Kidney epithelial cell (primary cell): ENCODE data around the gene BCAN. TPM values are rescaled to one million over a fixed set of nuclear protein-coding genes. Genes with fewer than 3 reads are reported as not detected.

Experiments used
- DNase-seq: peaks from one replicate; pipeline ENCODE4 v3.0.0-alpha.2; 2010; ENCODE audit warnings: low read depth
- H3K27me3 ChIP-seq: 2 replicates; pipeline ENCODE4 v1.6.0; 2011; ENCODE audit warnings: low read length; ENCODE audit not compliant: control insufficient read depth, insufficient read depth
- H3K36me3 ChIP-seq: 2 replicates; pipeline ENCODE4 v1.5.1; 2011; ENCODE audit warnings: low read length; ENCODE audit not compliant: control insufficient read depth, insufficient read depth
- H3K4me3 ChIP-seq: 2 replicates; pipeline ENCODE4 v1.5.1; 2011; ENCODE audit warnings: low read depth, mild to moderate bottlenecking, control low read depth, low read length
- total RNA-seq: library from RNA; depleted of rRNA; stranded (reverse); fragments of >200 nt; gene quantifications from 2 replicates; pipeline ENCODE4 v1.2.3, GENCODE V29; 2015
- TF ChIP-seq, protein P1 (sequence below): IDR thresholded peaks from 2 replicates; pipeline ENCODE4 v1.5.1; 2011; ENCODE audit warnings: mild to moderate bottlenecking, moderate library complexity, low read length, control low read depth, inconsistent platforms; ENCODE audit not compliant: insufficient read depth, poor library complexity, severe bottlenecking

The BCAN gene
- total RNA-seq, 1 donor from 2014 or later, result 0.17 TPM

DNA sequence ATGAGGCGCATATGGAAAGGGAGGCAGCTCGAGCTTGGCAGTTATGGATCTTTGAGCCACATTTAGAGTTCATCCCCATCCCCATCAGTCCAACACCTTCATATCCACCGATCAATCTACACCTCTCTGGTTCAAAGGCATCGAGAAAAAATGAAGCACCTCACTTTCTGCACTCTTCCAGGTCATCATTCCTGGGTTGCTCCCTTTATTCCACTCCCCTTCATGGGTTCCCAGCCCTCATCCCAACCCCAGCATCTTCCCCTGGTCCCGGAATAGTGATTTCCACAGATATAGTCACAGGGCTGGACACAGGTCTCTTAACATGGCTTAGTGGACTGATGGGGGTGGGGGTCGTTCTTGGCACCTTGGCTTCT, 22.3 kb upstream of the BCAN start:
- peaks cover 49% of the 10 kb centered on the region for H3K27me3 ChIP-seq
- H3K4me3 ChIP-seq, result no peak overlapping the region
- H3K36me3 ChIP-seq, result no peaks in the 10 kb centered on the region
- TF ChIP-seq, protein P1, sequence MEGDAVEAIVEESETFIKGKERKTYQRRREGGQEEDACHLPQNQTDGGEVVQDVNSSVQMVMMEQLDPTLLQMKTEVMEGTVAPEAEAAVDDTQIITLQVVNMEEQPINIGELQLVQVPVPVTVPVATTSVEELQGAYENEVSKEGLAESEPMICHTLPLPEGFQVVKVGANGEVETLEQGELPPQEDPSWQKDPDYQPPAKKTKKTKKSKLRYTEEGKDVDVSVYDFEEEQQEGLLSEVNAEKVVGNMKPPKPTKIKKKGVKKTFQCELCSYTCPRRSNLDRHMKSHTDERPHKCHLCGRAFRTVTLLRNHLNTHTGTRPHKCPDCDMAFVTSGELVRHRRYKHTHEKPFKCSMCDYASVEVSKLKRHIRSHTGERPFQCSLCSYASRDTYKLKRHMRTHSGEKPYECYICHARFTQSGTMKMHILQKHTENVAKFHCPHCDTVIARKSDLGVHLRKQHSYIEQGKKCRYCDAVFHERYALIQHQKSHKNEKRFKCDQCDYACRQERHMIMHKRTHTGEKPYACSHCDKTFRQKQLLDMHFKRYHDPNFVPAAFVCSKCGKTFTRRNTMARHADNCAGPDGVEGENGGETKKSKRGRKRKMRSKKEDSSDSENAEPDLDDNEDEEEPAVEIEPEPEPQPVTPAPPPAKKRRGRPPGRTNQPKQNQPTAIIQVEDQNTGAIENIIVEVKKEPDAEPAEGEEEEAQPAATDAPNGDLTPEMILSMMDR, result no peak
- DNase-seq, result no peak

DNA sequence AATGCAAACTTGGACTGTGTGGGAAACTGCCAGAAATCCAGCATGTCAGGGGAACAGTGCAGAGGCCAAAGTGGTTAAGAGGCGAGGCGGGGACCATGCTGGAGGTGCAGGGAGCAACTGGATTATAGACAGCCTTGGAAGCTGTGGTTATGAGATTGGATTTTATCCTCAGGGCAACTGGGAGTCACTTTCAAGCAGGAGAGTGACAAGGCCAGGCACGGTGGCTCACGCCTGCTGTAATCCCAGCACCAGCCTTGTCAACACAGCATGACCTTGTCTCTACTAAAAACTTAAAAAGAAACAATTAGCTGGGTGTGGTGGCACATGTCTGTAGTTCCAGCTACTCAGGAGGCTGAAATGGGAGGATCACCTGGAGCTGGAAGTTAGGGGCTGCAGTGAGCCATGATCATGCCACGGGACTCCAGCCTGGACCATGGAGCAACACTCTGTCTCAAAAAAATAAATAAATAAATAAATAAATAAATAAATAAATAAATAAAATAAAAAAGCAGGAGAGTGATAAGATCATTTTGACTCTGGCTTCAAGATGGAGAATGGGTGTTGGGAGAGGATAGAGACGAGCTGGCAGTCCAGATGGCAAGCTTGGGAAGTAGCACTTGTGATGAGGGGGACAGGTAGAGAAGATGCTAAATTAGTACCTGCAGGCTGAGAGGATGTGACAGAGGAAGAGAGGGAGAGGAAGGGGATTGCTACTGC, 19.2 kb upstream of the BCAN start:
- TF ChIP-seq, protein P1, result no peak
- no peak for DNase-seq
- Histone ChIP-seq H3K27me3 (peaks cover 51% of the 10 kb centered on the region), H3K36me3 (no peaks in the 10 kb centered on the region), H3K4me3 (no peak overlapping the region)

DNA sequence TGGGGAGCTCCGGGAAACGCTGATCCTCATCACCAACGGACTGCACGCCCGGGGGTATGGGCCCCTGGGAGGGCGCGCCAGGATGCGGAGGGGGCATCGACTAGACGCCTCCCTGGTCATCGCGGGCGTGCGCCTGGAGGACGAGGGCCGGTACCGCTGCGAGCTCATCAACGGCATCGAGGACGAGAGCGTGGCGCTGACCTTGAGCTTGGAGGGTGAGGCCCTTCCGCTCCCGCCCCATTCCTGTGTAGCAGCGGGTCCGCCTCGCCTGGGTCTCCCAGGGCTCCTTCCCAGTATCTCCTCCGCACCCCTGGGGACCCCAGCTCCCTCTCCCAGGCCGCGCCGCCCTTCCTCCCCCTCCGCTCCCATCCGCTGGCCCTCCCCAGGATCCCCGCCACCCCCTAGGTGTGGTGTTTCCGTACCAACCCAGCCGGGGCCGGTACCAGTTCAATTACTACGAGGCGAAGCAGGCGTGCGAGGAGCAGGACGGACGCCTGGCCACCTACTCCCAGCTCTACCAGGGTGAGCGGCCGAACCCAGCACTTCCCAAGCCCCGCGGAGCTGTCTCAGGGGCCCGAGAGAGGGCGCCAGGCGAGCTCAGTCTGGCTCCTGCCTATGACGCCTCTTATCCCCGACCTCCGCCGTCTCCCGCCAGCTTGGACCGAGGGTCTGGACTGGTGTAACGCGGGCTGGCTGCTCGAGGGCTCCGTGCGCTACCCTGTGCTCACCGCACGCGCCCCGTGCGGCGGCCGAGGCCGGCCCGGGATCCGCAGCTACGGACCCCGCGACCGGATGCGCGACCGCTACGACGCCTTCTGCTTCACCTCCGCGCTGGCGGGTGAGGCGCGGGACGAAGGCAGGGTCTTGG, 17.7 kb upstream of the BCAN start:
- peaks cover 49% of the 10 kb centered on the region for H3K27me3 ChIP-seq
- H3K4me3 ChIP-seq, result peak overlapping the region; percentile 8
- H3K36me3 ChIP-seq, result no peaks in the 10 kb centered on the region
- TF ChIP-seq, protein P1, result peak; percentile 56
- DNase-seq, result no peak

DNA sequence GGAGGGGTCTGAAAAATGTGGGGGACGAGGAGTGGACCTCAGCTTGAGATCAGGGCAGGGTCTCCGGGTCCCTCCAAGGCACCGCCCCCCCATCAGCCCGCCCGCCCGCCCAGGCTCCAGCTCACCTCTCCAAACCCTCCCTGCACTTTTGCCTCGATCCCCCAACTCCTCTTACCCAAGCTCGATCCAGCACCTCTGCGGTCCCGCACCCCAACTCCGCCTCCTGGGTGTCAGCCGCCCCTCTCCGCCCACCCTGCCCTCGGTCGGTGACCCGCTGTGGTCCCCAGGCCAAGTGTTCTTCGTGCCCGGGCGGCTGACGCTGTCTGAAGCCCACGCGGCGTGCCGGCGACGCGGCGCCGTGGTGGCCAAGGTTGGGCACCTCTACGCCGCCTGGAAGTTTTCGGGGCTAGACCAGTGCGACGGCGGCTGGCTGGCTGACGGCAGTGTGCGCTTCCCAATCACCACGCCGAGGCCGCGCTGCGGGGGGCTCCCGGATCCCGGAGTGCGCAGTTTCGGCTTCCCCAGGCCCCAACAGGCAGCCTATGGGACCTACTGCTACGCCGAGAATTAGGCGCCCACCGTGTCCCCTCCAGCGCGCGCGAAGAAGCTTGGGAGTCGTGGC, 17.0 kb upstream of the BCAN start:
- TF ChIP-seq, protein P1, result no peak

DNA sequence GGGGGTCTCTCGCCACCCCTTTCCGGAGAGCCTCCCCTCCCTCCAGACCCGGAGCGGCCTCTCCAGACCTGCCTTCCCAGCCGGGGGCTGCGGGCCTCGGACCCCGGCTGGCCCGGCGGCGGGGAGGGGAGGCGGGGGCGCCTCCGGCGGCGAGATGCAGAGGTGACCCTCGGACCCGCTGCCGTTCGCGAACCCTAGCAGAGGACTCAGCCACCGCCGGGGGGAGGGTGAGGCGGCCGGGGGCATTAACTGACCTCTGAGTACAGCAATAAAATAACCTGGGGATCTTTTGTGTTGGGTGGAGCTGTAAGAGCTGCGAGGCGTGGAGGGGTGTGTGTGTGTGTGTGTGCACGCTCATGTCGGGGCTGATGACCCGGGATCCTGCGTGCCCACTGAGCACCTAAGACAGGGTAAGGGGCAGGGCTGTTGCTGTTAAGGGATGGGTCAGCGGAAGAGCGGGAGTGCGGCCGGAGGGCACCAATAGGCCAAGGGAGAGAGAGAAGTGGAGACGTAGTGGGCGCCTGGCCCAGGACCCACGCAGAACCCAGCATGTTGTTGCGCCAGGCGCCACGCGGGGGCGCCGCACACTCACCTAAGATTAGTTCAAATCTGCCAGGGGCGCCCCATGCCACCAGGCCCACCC, 16.4 kb upstream of the BCAN start:
- no peaks in the 10 kb centered on the region for H3K36me3 ChIP-seq
- TF ChIP-seq, protein P1, result peak; percentile 92
- DNase-seq, result no peak
- peaks cover 41% of the 10 kb centered on the region for H3K27me3 ChIP-seq
- no peak overlapping the region for H3K4me3 ChIP-seq

More for the DNA sequence above, 17.0 kb upstream of the BCAN start:
- DNase-seq, result no peak
- H3K36me3 ChIP-seq, result no peaks in the 10 kb centered on the region
- peaks cover 44% of the 10 kb centered on the region for H3K27me3 ChIP-seq
- H3K4me3 ChIP-seq, result no peak overlapping the region
